ENCODE data around the gene ZNF584.
"Not testable (repeated sequence)": the region's sequence is repeated elsewhere in the genome, so short reads cannot be mapped to it uniquely, and the experiment has no call there.

ZNF584 gene

DNA sequence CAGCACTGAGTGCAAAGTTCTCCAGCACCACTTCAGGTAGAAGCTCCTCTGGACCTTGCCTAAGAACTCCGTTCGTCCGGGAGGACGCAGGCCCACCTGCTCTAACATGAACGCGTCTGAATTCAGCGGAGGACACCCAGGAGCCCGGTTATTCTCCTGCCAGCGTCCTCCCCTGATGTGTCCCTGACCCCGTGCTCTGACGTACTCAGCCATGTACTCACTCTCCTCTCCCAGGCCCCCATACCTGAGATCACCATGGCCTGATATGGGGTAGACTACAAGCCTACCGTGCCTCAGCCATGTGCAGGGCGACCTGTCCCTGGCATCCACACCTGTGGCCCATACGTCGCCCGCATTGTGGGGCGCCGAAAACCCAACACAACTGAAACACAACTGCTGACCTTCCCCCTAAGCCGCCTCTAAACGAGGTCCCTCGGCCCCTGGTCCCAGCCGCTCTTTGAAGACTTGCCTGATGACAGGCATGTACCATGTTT lies 744 bp upstream of the ZNF584 start:
- DNase-seq, result peak; percentile 18

GRCh38 chr19:58409010-58409790 lies 751 bp downstream of the ZNF584 start:
- peak; percentile 20 for DNase-seq

GRCh38 chr19:58416604-58417003 lies 8.2 kb downstream of the ZNF584 start:
- no peak for DNase-seq

GRCh38 chr19:58417071-58417470 lies 8.6 kb downstream of the ZNF584 start:
- DNase-seq, result no peak

- DNase-seq, result no peak
Measured at GRCh38 chr19:58428617-58429016, 20.2 kb downstream of the ZNF584 start.

GRCh38 chr19:58429745-58430144 lies 21.3 kb downstream of the ZNF584 start:
- DNase-seq, result no peak

DNA sequence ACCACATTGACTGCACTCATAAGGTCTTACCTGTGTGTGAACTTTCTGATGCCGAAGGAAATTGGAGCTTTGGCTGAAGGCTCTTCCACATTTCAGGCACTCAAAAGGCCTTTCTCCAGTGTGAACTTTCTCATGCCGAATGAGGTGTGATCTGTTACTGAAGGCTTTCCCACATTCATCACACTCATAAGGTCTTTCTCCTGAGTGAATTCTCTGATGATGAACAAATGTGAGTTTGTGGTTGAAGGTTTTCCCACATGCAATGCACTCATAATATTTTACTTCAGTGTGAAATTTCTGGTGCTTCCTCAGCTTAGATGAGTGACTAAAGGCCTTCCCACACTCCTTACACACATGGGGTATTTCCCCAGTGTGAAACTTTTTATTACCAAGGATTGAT lies 25.8 kb downstream of the ZNF584 start:
- no peak for DNase-seq

GRCh38 chr19:58439576-58440554 lies 31.4 kb downstream of the ZNF584 start, which contains the start of gene ZNF132:
TSS of gene ZNF132 (minus strand) at chr19:58440153. CDS start at chr19:58439821, 332 bp downstream.
- peak; percentile 56 for DNase-seq

GRCh38 chr19:58440556-58440955 lies 32.1 kb downstream of the ZNF584 start:
- no peak for DNase-seq

DNA sequence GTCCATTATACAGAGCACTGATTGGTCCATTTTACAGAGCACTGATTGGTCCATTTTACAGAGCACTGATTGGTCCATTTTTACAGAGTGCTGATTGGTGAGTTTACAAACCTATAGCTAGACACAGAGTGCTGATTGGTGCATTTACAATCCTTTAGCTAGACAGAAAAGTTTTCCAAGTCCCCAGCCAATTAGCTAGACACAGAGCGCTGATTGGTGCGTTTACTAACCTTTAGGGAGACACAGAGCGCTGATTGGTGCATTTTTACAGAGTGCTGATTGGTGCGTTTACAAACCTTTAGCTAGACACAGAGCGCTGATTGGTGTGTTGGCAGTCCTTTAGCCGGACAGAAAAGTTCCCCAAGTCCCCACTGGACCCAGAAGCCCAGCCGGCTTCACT lies 34.5 kb downstream of the ZNF584 start:
- DNase-seq, result not testable (repeated sequence)

GRCh38 chr19:58448860-58449259 lies 40.4 kb downstream of the ZNF584 start:
- not testable (repeated sequence) for DNase-seq

- DNase-seq, result not testable (repeated sequence)
Measured at GRCh38 chr19:58449980-58450379, 41.5 kb downstream of the ZNF584 start.

GRCh38 chr19:58450856-58451357 lies 42.5 kb downstream of the ZNF584 start:
- DNase-seq, result no peak

DNA sequence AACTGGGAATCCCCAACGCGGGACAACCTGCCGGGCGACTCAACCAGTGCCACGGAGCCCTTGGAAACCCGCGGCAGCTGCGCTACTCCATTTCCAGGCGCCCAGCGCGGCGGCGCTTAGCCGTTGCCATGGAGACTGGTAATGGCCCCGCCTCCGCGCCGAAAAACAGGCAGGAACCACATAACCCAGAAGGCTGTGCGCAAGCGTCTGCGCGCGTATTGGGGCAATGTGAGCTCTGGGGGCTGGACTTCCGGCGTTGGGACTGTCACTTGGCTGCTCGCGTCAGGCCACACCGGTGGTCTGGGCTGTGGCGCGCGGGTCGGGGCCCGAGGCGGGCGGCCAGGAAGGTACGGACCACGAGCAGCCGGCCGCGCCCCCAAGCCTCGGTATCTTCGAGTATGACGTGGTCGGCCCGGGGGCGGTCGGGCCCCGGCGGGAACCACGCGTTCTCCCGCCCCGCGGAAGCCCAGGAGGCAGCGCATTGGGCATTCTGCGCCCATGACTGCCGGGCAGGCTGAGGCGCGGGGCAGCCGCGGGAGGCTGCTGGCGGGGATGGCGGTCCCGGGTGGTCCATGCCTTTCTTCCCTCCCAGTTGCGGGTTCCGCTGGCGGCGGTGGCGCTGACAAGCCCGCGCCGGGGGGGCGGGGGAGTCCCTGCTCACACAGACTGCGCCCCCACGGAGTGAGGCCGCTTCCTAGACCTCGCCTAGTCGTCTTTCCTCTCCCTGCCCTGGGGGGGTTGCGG lies 43.1 kb downstream of the ZNF584 start, which contains the start of gene ZNF324B:
TSS of gene ZNF324B (plus strand) at position 265 of the 744 bp plus-strand sequence. CDS start 2,080 bp downstream, outside the sequence.
- DNase-seq, result peak; percentile 94

DNA sequence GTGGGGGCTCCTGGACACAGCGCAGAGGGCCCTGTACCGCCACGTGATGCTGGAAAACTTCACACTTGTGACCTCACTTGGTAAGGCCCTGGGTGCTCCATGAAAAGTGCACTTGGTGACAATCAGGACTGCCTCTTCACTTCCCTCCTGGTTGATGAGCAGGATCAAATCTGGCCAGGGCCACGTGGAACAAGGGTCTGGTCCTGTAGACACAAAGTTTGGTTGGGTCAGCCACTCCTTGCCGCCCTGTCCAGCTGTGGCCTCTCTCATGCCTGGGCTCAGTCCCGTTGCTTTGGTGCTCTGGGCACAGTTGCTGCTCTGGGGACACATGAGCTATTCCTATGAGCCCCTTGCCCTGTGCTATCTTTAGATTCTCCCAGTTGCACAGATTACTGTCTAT lies 45.3 kb downstream of the ZNF584 start:
- no peak for DNase-seq

DNA sequence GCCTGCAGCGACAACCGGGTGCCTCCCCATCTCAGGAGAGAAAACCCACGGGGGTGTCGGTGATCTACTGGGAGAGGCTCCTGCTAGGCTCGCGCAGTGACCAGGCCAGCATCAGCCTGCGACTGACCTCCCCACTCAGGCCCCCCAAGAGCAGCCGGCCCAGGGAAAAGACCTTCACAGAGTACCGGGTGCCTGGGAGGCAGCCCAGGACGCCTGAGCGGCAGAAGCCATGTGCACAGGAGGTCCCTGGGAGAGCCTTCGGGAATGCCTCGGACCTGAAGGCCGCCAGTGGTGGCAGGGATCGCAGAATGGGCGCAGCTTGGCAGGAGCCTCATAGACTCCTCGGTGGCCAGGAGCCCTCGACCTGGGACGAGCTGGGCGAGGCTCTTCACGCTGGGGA lies 46.9 kb downstream of the ZNF584 start:
- no peak for DNase-seq

DNA sequence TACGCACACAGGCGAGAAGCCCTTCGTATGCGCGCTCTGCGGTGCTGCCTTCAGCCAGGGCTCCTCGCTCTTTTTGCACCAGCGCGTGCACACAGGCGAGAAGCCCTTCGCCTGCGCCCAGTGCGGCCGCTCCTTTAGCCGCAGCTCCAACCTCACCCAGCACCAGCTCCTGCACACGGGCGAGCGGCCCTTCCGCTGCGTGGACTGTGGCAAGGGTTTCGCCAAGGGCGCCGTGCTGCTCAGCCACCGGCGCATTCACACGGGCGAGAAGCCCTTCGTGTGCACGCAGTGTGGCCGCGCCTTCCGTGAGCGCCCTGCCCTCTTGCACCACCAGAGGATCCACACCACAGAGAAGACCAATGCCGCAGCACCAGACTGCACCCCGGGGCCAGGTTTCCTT lies 47.7 kb downstream of the ZNF584 start:
- DNase-seq, result no peak

GRCh38 chr19:58460039-58460438 lies 51.6 kb downstream of the ZNF584 start:
- DNase-seq, result no peak

GRCh38 chr19:58466089-58466759 lies 57.8 kb downstream of the ZNF584 start:
- DNase-seq, result no peak

DNA sequence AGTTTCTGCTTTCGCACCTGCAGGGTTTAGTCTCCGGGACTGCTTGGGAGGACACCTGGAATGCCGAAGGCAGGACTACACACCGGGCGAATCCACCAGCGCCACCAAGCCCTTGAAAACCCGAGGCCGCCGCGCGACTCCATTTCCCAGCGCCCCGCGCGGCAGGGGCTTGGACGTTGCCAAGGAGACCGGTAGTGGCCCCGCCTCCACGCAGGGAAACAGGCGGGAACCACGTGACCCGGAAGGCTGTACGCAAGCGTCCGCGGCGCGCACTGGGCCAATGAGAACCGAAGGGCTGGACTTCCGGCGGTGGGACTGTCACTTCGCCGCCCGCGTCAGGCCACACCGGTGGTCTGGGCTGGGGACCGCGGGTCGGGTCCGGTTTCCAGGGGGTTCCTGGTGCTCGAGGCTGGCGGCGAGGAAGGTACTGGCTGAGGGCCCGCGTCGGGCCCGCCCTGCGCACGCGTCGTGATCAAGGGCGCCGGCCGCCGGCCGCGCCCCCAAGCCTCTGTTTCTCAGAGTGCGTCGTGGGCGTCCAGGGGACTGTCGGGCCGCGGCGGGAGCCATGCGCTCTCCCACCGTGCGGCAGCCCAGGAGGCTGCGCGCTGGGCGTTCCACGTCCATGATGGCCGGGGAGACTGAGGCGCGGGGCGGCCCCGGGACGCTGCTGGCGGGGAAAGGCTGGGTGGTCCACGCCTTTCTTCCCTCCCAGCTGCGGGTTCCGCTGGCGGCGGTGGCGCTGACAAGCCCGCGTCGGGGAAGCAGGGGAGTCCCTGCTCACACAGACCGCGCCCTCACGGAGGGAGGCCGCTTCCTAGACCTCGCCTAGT lies 58.5 kb downstream of the ZNF584 start, which contains the start of gene ZNF324:
TSS of gene ZNF324 (plus strand) at position 321 of the 830 bp plus-strand sequence. CDS start 2,106 bp downstream, outside the sequence.
- DNase-seq, result peak; percentile 96
